Fibroblast of lung (primary cell): ENCODE data around the gene PLEKHA5. TPM values are rescaled to one million over a fixed set of nuclear protein-coding genes. Genes with fewer than 3 reads are reported as not detected.

Experiments used
- DNase-seq, 2 donors: peaks; one replicate each; pipeline versions ENCODE4 v3.0.0 to v3.0.0-alpha.2; 2010; ENCODE audit warnings: low read depth in 2 of 2
- H2AFZ ChIP-seq: 2 replicates; pipeline ENCODE4 v1.5.1; 2012; ENCODE audit warnings: low read length, control low read depth, inconsistent platforms
- H3K27ac ChIP-seq: 2 replicates; pipeline ENCODE4 v1.5.1; 2011; ENCODE audit warnings: low read length, control low read depth; ENCODE audit not compliant: insufficient read depth
- H3K27me3 ChIP-seq: 2 replicates; pipeline ENCODE4 v1.5.1; 2011; ENCODE audit warnings: mild to moderate bottlenecking, low read length; ENCODE audit not compliant: control insufficient read depth, insufficient read depth
- H3K36me3 ChIP-seq: 2 replicates; pipeline ENCODE4 v1.5.1; 2011; ENCODE audit warnings: low read length; ENCODE audit not compliant: control insufficient read depth, insufficient read depth
- H3K4me1 ChIP-seq: 2 replicates; pipeline ENCODE4 v1.5.1; 2011; ENCODE audit warnings: low read length; ENCODE audit not compliant: control insufficient read depth, insufficient read depth; ENCODE audit errors: extremely low read depth
- H3K4me2 ChIP-seq: 2 replicates; pipeline ENCODE4 v1.5.1; 2011; ENCODE audit warnings: low read length, control low read depth; ENCODE audit not compliant: insufficient read depth; ENCODE audit errors: extremely low read depth
- H3K4me3 ChIP-seq, 4 experiments: fragments of 200-600 bp in 1 of 4; sonication (generic) in 1 of 4; replicated peaks in 1 of 4; 2 replicates each; pipeline ENCODE4 v1.5.1; 2011 to 2016; ENCODE audit warnings: low read length in 4 of 4, low read depth in 3 of 4, mild to moderate bottlenecking in 3 of 4, control low read depth in 2 of 4, inconsistent platforms in 1 of 4, mixed read lengths in 1 of 4; ENCODE audit not compliant: insufficient read depth in 1 of 4; ENCODE audit errors: control extremely low read depth in 1 of 4
- H3K79me2 ChIP-seq: 2 replicates; pipeline ENCODE4 v1.5.1; 2012; ENCODE audit warnings: mild to moderate bottlenecking, low read length, inconsistent platforms; ENCODE audit not compliant: control insufficient read depth, insufficient read depth
- H3K9ac ChIP-seq: 2 replicates; pipeline ENCODE4 v1.5.1; 2011; ENCODE audit warnings: mild to moderate bottlenecking, low read length, control low read depth; ENCODE audit not compliant: insufficient read depth
- H3K9me3 ChIP-seq: 2 replicates; pipeline ENCODE4 v1.5.1; 2012; ENCODE audit warnings: low read depth, low read length; ENCODE audit not compliant: control insufficient read depth, insufficient read depth
- H4K20me1 ChIP-seq: 2 replicates; pipeline ENCODE4 v1.5.1; 2011; ENCODE audit warnings: low read length; ENCODE audit not compliant: control insufficient read depth, insufficient read depth; ENCODE audit errors: extremely low read depth
- EZH2 ChIP-seq: IDR thresholded peaks from 2 replicates; pipeline ENCODE4 v1.5.1; 2012; ENCODE audit warnings: low read length, control low read depth, mild to moderate bottlenecking; ENCODE audit errors: missing control alignments
- polyA plus RNA-seq, 2 donors: library from polyadenylated mRNA; depleted of rRNA in 1 of 2; stranded (reverse) in 1 of 2; unstranded in 1 of 2; fragments of >200 nt; gene quantifications; 2 replicates each; pipeline ENCODE4 v1.2.1, GENCODE V29; 2011 to 2012; ENCODE audit warnings: missing spikeins in 1 of 2
- total RNA-seq: library from RNA; depleted of rRNA; stranded (reverse); fragments of >200 nt; gene quantifications from 2 replicates; pipeline ENCODE4 v1.2.1, GENCODE V29; 2014
- TF ChIP-seq, protein P1 (sequence below), 2 donors: IDR thresholded peaks in 1 of 2; conservative IDR thresholded peaks in 1 of 2; 1 replicate in 1 of 2; 2 replicates in 1 of 2; pipeline ENCODE4 v1.5.1; 2011 to 2012; ENCODE audit warnings: low read length in 2 of 2, control low read depth in 1 of 2, inconsistent platforms in 1 of 2, low read depth in 1 of 2, mild to moderate bottlenecking in 1 of 2

Gene PLEKHA5
- total and polyA plus RNA-seq, 2 donors (not counting 1 experiment from before 2014, with no cell fraction given) = 15.5 to 50.4 TPM

DNA sequence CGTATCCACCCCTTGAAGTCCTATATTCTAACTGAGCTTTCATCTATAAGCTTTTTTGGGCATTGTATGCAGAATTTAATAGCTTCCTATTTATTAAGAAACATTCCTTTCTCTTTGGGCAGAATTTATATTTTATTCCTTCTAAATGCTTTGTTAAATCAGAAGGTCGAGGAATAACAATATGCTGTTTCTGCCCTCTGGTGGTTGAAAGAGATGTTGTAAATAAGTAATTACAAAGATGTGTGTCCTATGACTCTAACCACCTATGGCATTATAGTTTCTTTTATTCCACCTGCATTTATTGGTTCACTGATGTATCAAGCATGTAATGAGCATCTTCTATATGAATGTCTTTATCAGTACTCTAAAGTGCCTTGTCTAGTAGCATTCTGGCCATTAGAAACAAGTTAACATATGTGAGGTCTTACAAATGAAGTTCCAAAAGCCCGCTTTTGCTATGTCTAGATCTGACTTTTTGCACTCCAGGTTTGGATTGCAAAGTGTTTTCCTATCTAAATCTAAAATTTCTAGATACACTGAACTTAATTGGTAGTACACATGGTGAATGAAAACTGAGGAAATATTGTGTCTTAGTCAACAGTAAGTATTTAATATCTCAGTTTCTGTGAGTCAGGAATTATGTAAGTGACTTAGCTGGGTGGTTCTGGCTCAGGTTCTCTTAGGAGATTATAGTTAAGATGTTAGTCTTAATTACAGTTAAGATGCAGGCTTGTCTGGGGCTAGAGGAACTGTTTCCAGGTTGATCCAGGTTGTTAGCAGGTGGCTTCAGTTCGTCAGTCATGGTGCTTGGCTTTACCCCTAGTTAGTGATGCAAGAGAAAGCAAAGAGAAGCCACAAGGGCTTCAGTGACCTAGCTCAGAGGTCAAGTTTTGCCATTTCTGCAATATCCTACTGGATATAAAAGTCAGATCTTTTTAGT is 57.5 kb downstream of the PLEKHA5 start:
- H3K4me1 ChIP-seq = peaks cover 8% of the 10 kb centered on the region
- H3K27ac ChIP-seq = no peak overlapping the region
- H3K9ac ChIP-seq = no peak overlapping the region
- peak; percentile 48 to 79 for DNase-seq
- no peak for TF ChIP-seq EZH2
- TF ChIP-seq, protein P1, sequence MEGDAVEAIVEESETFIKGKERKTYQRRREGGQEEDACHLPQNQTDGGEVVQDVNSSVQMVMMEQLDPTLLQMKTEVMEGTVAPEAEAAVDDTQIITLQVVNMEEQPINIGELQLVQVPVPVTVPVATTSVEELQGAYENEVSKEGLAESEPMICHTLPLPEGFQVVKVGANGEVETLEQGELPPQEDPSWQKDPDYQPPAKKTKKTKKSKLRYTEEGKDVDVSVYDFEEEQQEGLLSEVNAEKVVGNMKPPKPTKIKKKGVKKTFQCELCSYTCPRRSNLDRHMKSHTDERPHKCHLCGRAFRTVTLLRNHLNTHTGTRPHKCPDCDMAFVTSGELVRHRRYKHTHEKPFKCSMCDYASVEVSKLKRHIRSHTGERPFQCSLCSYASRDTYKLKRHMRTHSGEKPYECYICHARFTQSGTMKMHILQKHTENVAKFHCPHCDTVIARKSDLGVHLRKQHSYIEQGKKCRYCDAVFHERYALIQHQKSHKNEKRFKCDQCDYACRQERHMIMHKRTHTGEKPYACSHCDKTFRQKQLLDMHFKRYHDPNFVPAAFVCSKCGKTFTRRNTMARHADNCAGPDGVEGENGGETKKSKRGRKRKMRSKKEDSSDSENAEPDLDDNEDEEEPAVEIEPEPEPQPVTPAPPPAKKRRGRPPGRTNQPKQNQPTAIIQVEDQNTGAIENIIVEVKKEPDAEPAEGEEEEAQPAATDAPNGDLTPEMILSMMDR (conservative IDR thresholded peaks at IDR 0.05 in 1 of 2, IDR thresholded peaks at IDR 0.05 in 1 of 2; ENCODE audit: low read depth in 1 of 2, low read length in 2 of 2) = peak in 1 of 2 donors; percentile 54
- no peaks in the 10 kb centered on the region for H3K9me3 ChIP-seq
- H4K20me1 ChIP-seq = no peaks in the 10 kb centered on the region
- no peaks in the 10 kb centered on the region for H3K27me3 ChIP-seq
- no peak overlapping the region for H2AFZ ChIP-seq
- H3K4me3 ChIP-seq = no peak overlapping the region
- H3K36me3 ChIP-seq = no peaks in the 10 kb centered on the region
- peaks cover 4% of the 10 kb centered on the region for H3K79me2 ChIP-seq
- H3K4me2 ChIP-seq = no peak overlapping the region

DNA sequence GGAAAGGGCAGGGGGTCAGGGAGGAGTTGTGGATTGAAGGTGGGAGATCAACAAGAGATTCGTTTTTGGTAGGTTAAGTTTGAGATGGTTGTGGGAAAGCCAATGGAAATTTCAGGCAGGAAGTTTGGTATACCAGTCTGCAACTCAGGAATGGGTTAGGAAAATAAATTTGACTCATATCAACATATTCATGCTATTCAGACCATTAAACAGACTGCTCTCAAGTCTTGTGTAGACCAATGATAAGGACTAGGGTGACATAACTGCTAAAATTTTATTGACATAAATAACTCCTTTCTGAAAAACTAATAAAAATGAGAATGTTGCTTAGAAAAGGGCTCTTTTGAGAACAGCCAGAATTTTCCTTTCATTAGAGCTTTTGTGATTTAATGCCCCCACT is 60.0 kb downstream of the PLEKHA5 start:
- Histone ChIP-seq H3K4me2 (no peak overlapping the region), H3K27ac (no peak overlapping the region), H3K9me3 (no peaks in the 10 kb centered on the region), H3K4me3 (no peak overlapping the region), H3K9ac (no peak overlapping the region), H3K27me3 (no peaks in the 10 kb centered on the region), H3K36me3 (no peaks in the 10 kb centered on the region), H3K79me2 (peaks cover 4% of the 10 kb centered on the region), H2AFZ (no peak overlapping the region), H4K20me1 (no peaks in the 10 kb centered on the region), H3K4me1 (peaks cover 8% of the 10 kb centered on the region)
- TF ChIP-seq, protein P1 (conservative IDR thresholded peaks at IDR 0.05 in 1 of 2, IDR thresholded peaks at IDR 0.05 in 1 of 2; ENCODE audit: low read depth in 1 of 2, low read length in 2 of 2) = no peak
- DNase-seq = peak in 1 of 2 donors; percentile 46

DNA sequence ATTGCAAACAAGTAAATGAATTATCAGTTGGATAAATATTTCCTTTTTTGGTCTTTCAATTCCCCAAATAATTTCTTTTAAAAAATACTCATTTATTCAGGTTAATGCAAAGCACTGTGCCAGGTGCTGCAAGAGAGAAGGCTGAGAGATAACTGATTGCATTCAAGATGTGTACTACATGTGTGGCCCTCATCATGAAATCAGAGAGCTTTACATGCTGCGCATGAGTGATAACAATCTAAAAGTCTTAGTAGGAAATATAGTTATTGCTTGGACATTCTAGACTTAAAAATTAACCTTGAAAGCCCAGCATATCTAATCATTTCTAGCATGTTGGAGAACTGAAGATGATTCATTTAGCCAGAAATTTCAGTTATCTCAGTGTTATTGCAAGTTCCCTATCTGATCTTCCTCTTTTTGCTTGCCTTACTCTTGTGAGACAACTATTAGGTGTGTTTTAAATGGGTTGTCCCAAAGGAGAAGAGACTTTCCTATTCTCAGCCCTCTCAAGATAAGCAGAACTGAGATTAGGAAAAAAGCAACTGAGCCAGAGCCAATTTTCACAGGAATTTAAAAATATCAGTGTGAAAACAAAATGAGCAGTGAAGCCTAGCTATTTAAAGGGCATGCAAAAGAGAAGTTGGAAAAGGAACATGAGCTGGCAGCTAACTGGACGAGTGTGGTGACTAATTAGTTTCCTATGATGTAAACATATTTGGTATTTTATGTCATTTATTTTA is 60.9 kb downstream of the PLEKHA5 start:
- peak; percentile 43 to 77 for DNase-seq
- H3K27me3 ChIP-seq = no peaks in the 10 kb centered on the region

More for the DNA sequence above, 60.9 kb downstream of the PLEKHA5 start:
- Histone ChIP-seq H3K79me2 (peaks cover 4% of the 10 kb centered on the region), H3K4me2 (no peak overlapping the region), H3K36me3 (no peaks in the 10 kb centered on the region), H3K4me3 (no peak overlapping the region), H3K27ac (no peak overlapping the region), H3K9ac (no peak overlapping the region), H3K4me1 (peaks cover 8% of the 10 kb centered on the region), H4K20me1 (no peaks in the 10 kb centered on the region), H2AFZ (no peak overlapping the region), H3K9me3 (no peaks in the 10 kb centered on the region)
- no peak for TF ChIP-seq EZH2
- TF ChIP-seq, protein P1 (conservative IDR thresholded peaks at IDR 0.05 in 1 of 2, IDR thresholded peaks at IDR 0.05 in 1 of 2; ENCODE audit: low read depth in 1 of 2, low read length in 2 of 2) = no peak
